Lower leg skin (tissue), 4 donors: ENCODE results near the gene PIR. TPM values are rescaled to one million over a fixed set of nuclear protein-coding genes. Genes with fewer than 3 reads are reported as not detected.

Experiments used
- DNase-seq, 2 donors: peaks; one replicate each; pipeline ENCODE4 v3.0.0-alpha.2; 2019; ENCODE audit warnings: low spot score in 2 of 2
- H3K4me3 ChIP-seq: fragments of 200-600 bp; sonication (generic); 2 replicates; pipeline ENCODE4 v1.5.1; 2017; ENCODE audit warnings: mild to moderate bottlenecking, low read depth; ENCODE audit not compliant: poor library complexity, severe bottlenecking
- POLR2A ChIP-seq, 2 donors: fragments of 450-650 bp; IDR thresholded peaks; one replicate each; pipeline ENCODE4 v1.6.1; 2016 to 2017; ENCODE audit warnings: antibody characterized with exemption in 2 of 2, mild to moderate bottlenecking in 1 of 2, moderate library complexity in 1 of 2
- WGBS, 2 donors: methylation state at CpG; one replicate each; pipeline ENCODE4 v1.1.5; 2018; 5-methylcytosine and 5-hydroxymethylcytosine counted together
- intact Hi-C: fragments of 100-400 bp; cut with DNase I; formaldehyde crosslinking; loops from one replicate; pipeline ENCODE4 v1.15.0; 2023; ENCODE audit warnings: low total_unique reads
- total RNA-seq, 4 donors: library from RNA; depleted of rRNA; stranded (reverse); fragments of >200 nt; gene quantifications; one replicate each; pipeline ENCODE4 v1.1.0, GENCODE V29; 2016
- TF ChIP-seq, protein P1 (sequence below), 3 donors: fragments of 450-650 bp; IDR thresholded peaks; one replicate each; pipeline ENCODE4 v1.5.1; 2016; ENCODE audit warnings: antibody characterized with exemption in 3 of 3, mild to moderate bottlenecking in 3 of 3, moderate library complexity in 2 of 3

Gene PIR
- total RNA-seq, 4 donors from 2014 or later = 6.3 to 18.0 (median 12.1) TPM

DNA sequence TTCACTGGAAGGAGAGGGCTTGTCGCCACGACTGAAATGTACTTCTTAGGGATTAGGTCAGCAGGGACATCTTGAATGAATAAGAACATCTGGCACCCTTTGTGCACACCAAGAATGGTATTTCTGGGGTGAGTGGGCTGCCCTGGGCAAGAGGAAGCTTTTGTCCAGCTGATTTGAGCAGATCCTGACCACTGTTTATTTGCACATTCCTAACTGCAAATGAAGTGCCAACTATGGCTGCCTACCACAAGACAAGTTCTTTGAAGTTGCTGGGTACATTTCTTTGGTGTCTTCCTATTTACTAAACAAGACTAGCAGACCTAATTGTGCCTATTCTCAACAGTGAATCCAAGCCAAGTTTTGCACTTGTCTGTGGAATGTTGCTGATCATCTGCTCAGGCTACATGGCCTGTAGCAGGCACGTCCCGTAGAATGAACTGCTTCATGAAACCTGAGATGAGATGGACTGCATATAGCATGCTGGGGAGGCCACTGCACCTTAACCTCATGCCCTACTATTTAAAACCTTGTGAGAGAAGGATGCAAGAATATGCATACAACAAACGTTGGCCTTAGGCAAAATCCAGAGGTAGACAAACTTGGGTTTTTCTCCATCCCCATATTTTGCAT, 45.0 kb downstream of the PIR start:
- intact Hi-C loops = no loop called here
- no peak for TF ChIP-seq POLR2A (IDR thresholded peaks at IDR 0.05)
- TF ChIP-seq, protein P1, sequence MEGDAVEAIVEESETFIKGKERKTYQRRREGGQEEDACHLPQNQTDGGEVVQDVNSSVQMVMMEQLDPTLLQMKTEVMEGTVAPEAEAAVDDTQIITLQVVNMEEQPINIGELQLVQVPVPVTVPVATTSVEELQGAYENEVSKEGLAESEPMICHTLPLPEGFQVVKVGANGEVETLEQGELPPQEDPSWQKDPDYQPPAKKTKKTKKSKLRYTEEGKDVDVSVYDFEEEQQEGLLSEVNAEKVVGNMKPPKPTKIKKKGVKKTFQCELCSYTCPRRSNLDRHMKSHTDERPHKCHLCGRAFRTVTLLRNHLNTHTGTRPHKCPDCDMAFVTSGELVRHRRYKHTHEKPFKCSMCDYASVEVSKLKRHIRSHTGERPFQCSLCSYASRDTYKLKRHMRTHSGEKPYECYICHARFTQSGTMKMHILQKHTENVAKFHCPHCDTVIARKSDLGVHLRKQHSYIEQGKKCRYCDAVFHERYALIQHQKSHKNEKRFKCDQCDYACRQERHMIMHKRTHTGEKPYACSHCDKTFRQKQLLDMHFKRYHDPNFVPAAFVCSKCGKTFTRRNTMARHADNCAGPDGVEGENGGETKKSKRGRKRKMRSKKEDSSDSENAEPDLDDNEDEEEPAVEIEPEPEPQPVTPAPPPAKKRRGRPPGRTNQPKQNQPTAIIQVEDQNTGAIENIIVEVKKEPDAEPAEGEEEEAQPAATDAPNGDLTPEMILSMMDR (IDR thresholded peaks at IDR 0.05) = no peak
- H3K4me3 ChIP-seq = no peak overlapping the region
- 53 to 55% methylated on average over 5 of the region's 5 CpGs for WGBS, 2 donors
- no peak for DNase-seq

DNA sequence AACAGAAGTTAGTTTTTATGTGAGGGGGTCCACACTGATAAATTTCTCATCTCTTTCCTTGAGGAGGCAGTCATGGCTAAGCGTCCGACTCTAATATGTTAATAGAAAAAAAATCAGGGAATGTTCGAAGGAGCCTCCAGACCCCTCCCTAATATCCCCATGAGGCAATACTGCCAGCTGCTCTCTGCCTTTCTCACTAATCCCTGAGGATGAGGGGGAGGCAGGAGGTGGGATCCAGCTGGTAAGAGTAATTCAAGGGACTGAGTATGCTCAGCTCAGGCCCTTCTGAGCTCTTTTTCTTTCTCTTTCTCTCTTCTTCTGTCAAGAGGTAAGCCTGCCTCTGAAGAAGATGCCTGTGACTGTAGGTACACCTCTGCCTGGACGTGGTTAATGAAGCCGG, 51.7 kb downstream of the PIR start:
- DNase-seq = no peak
- WGBS, 2 donors = 77 to 90% methylated on average over 5 of the region's 5 CpGs
- no peak for TF ChIP-seq POLR2A (IDR thresholded peaks at IDR 0.05)
- TF ChIP-seq, protein P1 (IDR thresholded peaks at IDR 0.05) = no peak
- H3K4me3 ChIP-seq = no peak overlapping the region
- intact Hi-C loops = no loop called here

GRCh38 chrX:15438332-15438731, 54.8 kb downstream of the PIR start:
- no peak overlapping the region for H3K4me3 ChIP-seq
- TF ChIP-seq, protein P1 (IDR thresholded peaks at IDR 0.05) = no peak
- no peak for TF ChIP-seq POLR2A (IDR thresholded peaks at IDR 0.05)
- intact Hi-C loops = no loop called here
- DNase-seq = no peak
- 83 to 96% methylated on average over 1 to 3 of the region's 3 CpGs for WGBS, 2 donors

- WGBS, 2 donors = 83 to 89% methylated on average over 1 of the region's 1 CpG
- H3K4me3 ChIP-seq = no peak overlapping the region
- intact Hi-C loops = no loop called here
- no peak for DNase-seq
- no peak for TF ChIP-seq POLR2A (IDR thresholded peaks at IDR 0.05)
- TF ChIP-seq, protein P1 (IDR thresholded peaks at IDR 0.05) = no peak
Observed at GRCh38 chrX:15437724-15438123, 55.4 kb downstream of the PIR start.

DNA sequence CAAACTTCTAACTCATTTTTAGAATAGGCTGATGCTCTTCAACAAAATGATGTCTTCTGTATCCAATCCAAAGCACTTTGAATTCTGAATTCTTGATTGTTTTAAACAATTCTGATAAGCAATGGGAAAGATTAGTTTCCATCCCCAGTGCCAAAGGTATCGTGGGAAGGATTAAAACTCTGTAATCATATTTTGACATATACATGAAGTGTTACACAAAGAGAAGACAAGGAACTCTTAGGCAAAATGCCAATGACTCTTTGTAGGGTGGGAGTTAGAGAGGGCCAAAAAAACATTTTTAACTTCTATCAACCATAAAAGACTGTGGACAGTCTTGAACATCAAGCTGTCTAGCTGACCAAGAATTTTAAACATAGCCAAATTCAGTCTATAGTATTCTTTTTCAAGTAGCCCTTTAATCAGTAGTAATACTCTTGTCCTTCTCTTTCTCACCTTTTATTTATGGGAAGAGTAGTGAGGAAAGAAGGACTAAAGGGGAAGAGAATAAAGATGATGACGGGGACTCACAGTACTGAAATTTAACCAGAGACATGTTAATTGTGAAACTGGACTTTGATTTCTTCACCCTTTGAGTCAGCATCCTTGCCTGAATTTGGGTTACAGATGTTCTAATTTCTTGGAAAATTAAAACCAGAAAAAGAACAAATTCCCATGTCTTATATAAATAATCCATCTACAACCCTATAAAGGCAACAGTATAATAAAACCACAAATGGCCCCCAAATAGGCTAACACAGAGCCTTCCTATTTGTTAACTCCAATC, 57.1 kb downstream of the PIR start:
- no peak overlapping the region for H3K4me3 ChIP-seq
- intact Hi-C loops = no loop called here
- 64 to 65% methylated on average over 2 of the region's 2 CpGs for whole genome bisulfite sequencing, 2 donors
- TF ChIP-seq, protein P1 (IDR thresholded peaks at IDR 0.05) = no peak
- no peak for TF ChIP-seq POLR2A (IDR thresholded peaks at IDR 0.05)
- DNase-seq = no peak
